Nephron progenitor cell (in vitro differentiated cells): ENCODE measurements around the gene CRNKL1.
"Not testable (repeated sequence)": the region's sequence is repeated elsewhere in the genome, so short reads cannot be mapped to it uniquely, and the experiment has no call there.

Source experiments
- DNase-seq: peaks from one replicate; pipeline ENCODE4 v3.0.0; 2021
- H3K27ac Mint-ChIP-seq: 2 replicates; pipeline ENCODE4 v1.8.0; 2021; ENCODE audit warnings: mild to moderate bottlenecking, moderate library complexity, mixed read lengths
- H3K27me3 Mint-ChIP-seq: 2 replicates; pipeline ENCODE4 v1.8.0; 2021; ENCODE audit warnings: mild to moderate bottlenecking, low read depth, mixed read lengths; ENCODE audit not compliant: poor library complexity
- H3K36me3 Mint-ChIP-seq: 2 replicates; pipeline ENCODE4 v1.8.0; 2021; ENCODE audit warnings: low read depth, mixed read lengths
- H3K4me1 Mint-ChIP-seq: 2 replicates; pipeline ENCODE4 v1.8.0; 2021; ENCODE audit warnings: mixed read lengths
- H3K4me3 Mint-ChIP-seq: 2 replicates; pipeline ENCODE4 v1.8.0; 2021; ENCODE audit warnings: mild to moderate bottlenecking, moderate library complexity, mixed read lengths
- H3K9me3 Mint-ChIP-seq: 2 replicates; pipeline ENCODE4 v1.8.0; 2021; ENCODE audit warnings: mild to moderate bottlenecking, moderate library complexity, mixed read lengths
- CTCF ChIP-seq: fragments of 200-600 bp; sonication (generic); IDR thresholded peaks from 2 replicates; pipeline ENCODE4 v1.5.0; 2021; ENCODE audit warnings: antibody characterized with exemption

The CRNKL1 gene

GRCh38 chr20:20012541-20012940 is 39.7 kb downstream of the CRNKL1 start:
- no peak for TF ChIP-seq CTCF
- no peaks in the 10 kb centered on the region for H3K36me3 Mint-ChIP-seq
- H3K4me3 Mint-ChIP-seq, result no peak overlapping the region
- H3K27me3 Mint-ChIP-seq, result peaks cover 6% of the 10 kb centered on the region
- no peak overlapping the region for H3K27ac Mint-ChIP-seq
- H3K9me3 Mint-ChIP-seq, result no peaks in the 10 kb centered on the region
- peaks cover 37% of the 10 kb centered on the region for H3K4me1 Mint-ChIP-seq
- no peak for DNase-seq

- no peak overlapping the region for H3K4me3 Mint-ChIP-seq
- H3K4me1 Mint-ChIP-seq, result peaks cover 32% of the 10 kb centered on the region
- DNase-seq, result no peak
- H3K27me3 Mint-ChIP-seq, result peaks cover 6% of the 10 kb centered on the region
- no peaks in the 10 kb centered on the region for H3K36me3 Mint-ChIP-seq
- no peak overlapping the region for H3K27ac Mint-ChIP-seq
- no peaks in the 10 kb centered on the region for H3K9me3 Mint-ChIP-seq
- no peak for TF ChIP-seq CTCF
Measured at GRCh38 chr20:20010639-20011500, 41.4 kb downstream of the CRNKL1 start.

GRCh38 chr20:20009784-20010253 is 42.4 kb downstream of the CRNKL1 start:
- Mint-ChIP-seq H3K4me1 (peaks cover 39% of the 10 kb centered on the region), H3K4me3 (peak overlapping the region; percentile 54), H3K27ac (peak overlapping the region; percentile 13), H3K36me3 (no peaks in the 10 kb centered on the region), H3K9me3 (no peaks in the 10 kb centered on the region), H3K27me3 (peaks cover 9% of the 10 kb centered on the region)
- TF ChIP-seq CTCF, result no peak
- no peak for DNase-seq

- Mint-ChIP-seq H3K27ac (peak overlapping the region; percentile 43), H3K4me3 (no peak overlapping the region), H3K36me3 (peaks cover 19% of the 10 kb centered on the region), H3K27me3 (peaks cover 18% of the 10 kb centered on the region), H3K9me3 (no peaks in the 10 kb centered on the region), H3K4me1 (peaks cover 45% of the 10 kb centered on the region)
- DNase-seq, result no peak
- no peak for TF ChIP-seq CTCF
Measured at GRCh38 chr20:20005342-20005741, 46.9 kb downstream of the CRNKL1 start.

- H3K4me3 Mint-ChIP-seq, result peak overlapping the region; percentile 45
- H3K27ac Mint-ChIP-seq, result peak overlapping the region; percentile 44
- DNase-seq, H3K9me3 Mint-ChIP-seq: not testable (repeated sequence)
- H3K4me1 Mint-ChIP-seq, result peaks cover 40% of the 10 kb centered on the region
- peaks cover 18% of the 10 kb centered on the region for H3K27me3 Mint-ChIP-seq
- H3K36me3 Mint-ChIP-seq, result peaks cover 32% of the 10 kb centered on the region
Measured at GRCh38 chr20:20003955-20004322, 48.3 kb downstream of the CRNKL1 start.

- Mint-ChIP-seq H3K4me3 (peak overlapping the region; percentile 45), H3K27me3 (peaks cover 16% of the 10 kb centered on the region), H3K36me3 (peaks cover 39% of the 10 kb centered on the region), H3K4me1 (peaks cover 44% of the 10 kb centered on the region), H3K27ac (peak overlapping the region; percentile 64), H3K9me3 (no peaks in the 10 kb centered on the region)
- TF ChIP-seq CTCF, result no peak
- no peak for DNase-seq
Measured at GRCh38 chr20:20003031-20003954, 49.0 kb downstream of the CRNKL1 start.
